IMR-90 (cell line): ENCODE measurements around the gene ADSS1.

Experiments used
- CEBPB ChIP-seq: IDR thresholded peaks from 2 replicates; pipeline ENCODE4 v1.6.1; 2012; ENCODE audit warnings: low read depth, low read length, improper control_type of control experiment
- CHD1 ChIP-seq: IDR thresholded peaks from 2 replicates; pipeline ENCODE4 v1.6.1; 2012; ENCODE audit warnings: low read depth, low read length, improper control_type of control experiment
- CTCF ChIP-seq: conservative IDR thresholded peaks from 2 replicates; pipeline ENCODE4 v1.5.1; 2012; ENCODE audit warnings: mild to moderate bottlenecking, low read depth, low read length, improper control_type of control experiment
- POLR2A ChIP-seq: IDR thresholded peaks from 2 replicates; pipeline ENCODE4 v1.6.1; 2012; ENCODE audit warnings: mild to moderate bottlenecking, low read depth, low read length
- RAD21 ChIP-seq: IDR thresholded peaks from 2 replicates; pipeline ENCODE4 v1.6.1; 2012; ENCODE audit warnings: low read length, improper control_type of control experiment
- RFX5 ChIP-seq: IDR thresholded peaks from 2 replicates; pipeline ENCODE4 v1.8.0; 2012; ENCODE audit warnings: low read depth, mild to moderate bottlenecking, low read length, moderate library complexity
- TF ChIP-seq, protein P1 (sequence below): fragments of 150-350 bp; IDR thresholded peaks from 2 replicates; pipeline ENCODE4 v1.6.1; 2017; ENCODE audit warnings: mild to moderate bottlenecking, antibody characterized with exemption, low read length, low read depth
- TF ChIP-seq, protein P2 (sequence below): fragments of 150-350 bp; IDR thresholded peaks from 2 replicates; pipeline ENCODE4 v1.6.1; 2016; ENCODE audit warnings: low read depth, mild to moderate bottlenecking, low read length, moderate library complexity, borderline replicate concordance

DNA sequence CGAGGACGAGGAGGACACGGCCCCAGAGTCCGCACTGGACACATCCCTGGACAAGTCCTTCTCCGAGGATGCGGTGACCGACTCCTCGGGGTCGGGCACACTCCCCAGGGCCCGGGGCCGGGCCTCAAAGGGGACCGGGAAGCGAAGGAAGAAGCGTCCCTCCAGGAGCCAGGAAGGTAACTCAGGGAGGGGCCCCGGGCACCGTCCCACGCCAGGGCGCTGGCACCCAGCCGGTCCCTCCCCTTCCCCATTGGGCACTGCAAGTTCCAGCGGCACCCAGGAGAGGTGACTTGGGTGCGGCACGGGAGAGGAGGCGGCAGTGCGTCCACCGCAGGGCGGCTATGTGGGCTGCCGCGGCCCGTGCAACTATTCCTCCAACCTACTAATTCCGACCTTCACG lies 9.3 kb upstream of the ADSS1 start:
- TF ChIP-seq CTCF, result no peak
- no peak for TF ChIP-seq POLR2A
- TF ChIP-seq, protein P1, sequence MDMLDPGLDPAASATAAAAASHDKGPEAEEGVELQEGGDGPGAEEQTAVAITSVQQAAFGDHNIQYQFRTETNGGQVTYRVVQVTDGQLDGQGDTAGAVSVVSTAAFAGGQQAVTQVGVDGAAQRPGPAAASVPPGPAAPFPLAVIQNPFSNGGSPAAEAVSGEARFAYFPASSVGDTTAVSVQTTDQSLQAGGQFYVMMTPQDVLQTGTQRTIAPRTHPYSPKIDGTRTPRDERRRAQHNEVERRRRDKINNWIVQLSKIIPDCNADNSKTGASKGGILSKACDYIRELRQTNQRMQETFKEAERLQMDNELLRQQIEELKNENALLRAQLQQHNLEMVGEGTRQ, result no peak
- no peak for TF ChIP-seq RAD21
- no peak for TF ChIP-seq CEBPB
- TF ChIP-seq RFX5, result no peak
- no peak for TF ChIP-seq CHD1
- TF ChIP-seq, protein P2, sequence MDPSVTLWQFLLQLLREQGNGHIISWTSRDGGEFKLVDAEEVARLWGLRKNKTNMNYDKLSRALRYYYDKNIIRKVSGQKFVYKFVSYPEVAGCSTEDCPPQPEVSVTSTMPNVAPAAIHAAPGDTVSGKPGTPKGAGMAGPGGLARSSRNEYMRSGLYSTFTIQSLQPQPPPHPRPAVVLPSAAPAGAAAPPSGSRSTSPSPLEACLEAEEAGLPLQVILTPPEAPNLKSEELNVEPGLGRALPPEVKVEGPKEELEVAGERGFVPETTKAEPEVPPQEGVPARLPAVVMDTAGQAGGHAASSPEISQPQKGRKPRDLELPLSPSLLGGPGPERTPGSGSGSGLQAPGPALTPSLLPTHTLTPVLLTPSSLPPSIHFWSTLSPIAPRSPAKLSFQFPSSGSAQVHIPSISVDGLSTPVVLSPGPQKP, result no peak
